ENCODE data around the gene PRKAG2.

GRCh38 chr7:151761231-151761630 lies 115.7 kb downstream of the PRKAG2 start:
- no peak for TF ChIP-seq GATA2 (IDR thresholded peaks at IDR 0.05; ENCODE audit: low read depth, low read length)
- TF ChIP-seq GATA3 (IDR thresholded peaks at IDR 0.05; ENCODE audit: low read depth, low read length) = no peak

Data from SH-SY5Y (cell line).